CD14-positive monocyte (primary cell): ENCODE results near the gene FGFR1OP2. TPM values are rescaled to one million over a fixed set of nuclear protein-coding genes. Genes with fewer than 3 reads are reported as not detected.
A peak's percentile ranks its signal among the peaks of the same experiment; 100 is the strongest.

Experiments used
- DNase-seq, 3 donors: peaks; one replicate each; pipeline ENCODE4 v3.0.0-alpha.2; 2011 to 2022
- H2AFZ ChIP-seq: 2 replicates; pipeline ENCODE4 v1.6.0; 2012; ENCODE audit warnings: mild to moderate bottlenecking, low read depth, low read length, inconsistent platforms; ENCODE audit not compliant: insufficient read depth, poor library complexity, severe bottlenecking
- H3K27ac ChIP-seq, 2 donors: 1 replicate in 1 of 2; 2 replicates in 1 of 2; pipeline ENCODE4 v1.5.1; 2012 to 2013; ENCODE audit warnings: low read length in 2 of 2, control low read depth in 1 of 2, inconsistent platforms in 1 of 2, low read depth in 1 of 2, mild to moderate bottlenecking in 1 of 2
- H3K27me3 ChIP-seq, 2 donors: one replicate each; pipeline versions ENCODE4 v1.6.0 to v1.6.1; 2011 to 2013; ENCODE audit warnings: low read length in 2 of 2; ENCODE audit not compliant: control insufficient read depth in 2 of 2, insufficient read depth in 2 of 2
- H3K36me3 ChIP-seq, 2 donors: replicated peaks in 1 of 2; 1 replicate in 1 of 2; 2 replicates in 1 of 2; pipeline versions ENCODE4 v1.5.1 to v1.6.1; 2012 to 2013; ENCODE audit warnings: low read length in 2 of 2, control low read depth in 1 of 2, inconsistent platforms in 1 of 2, mild to moderate bottlenecking in 1 of 2; ENCODE audit not compliant: insufficient read depth in 2 of 2, control insufficient read depth in 1 of 2
- H3K4me1 ChIP-seq, 2 donors: 1 replicate in 1 of 2; 2 replicates in 1 of 2; pipeline versions ENCODE4 v1.5.1 to v1.6.1; 2012 to 2013; ENCODE audit warnings: low read length in 2 of 2, control low read depth in 1 of 2, inconsistent platforms in 1 of 2, mild to moderate bottlenecking in 1 of 2, moderate library complexity in 1 of 2; ENCODE audit not compliant: insufficient read depth in 2 of 2, control insufficient read depth in 1 of 2
- H3K4me2 ChIP-seq: replicated peaks from 2 replicates; pipeline ENCODE3; 2012; ENCODE audit warnings: low read length, moderate library complexity, mild to moderate bottlenecking; ENCODE audit not compliant: poor library complexity, severe bottlenecking; ENCODE audit errors: extremely low read depth
- H3K4me3 ChIP-seq, 3 experiments: fragments of 200-600 bp in 1 of 3; sonication (generic) in 1 of 3; replicated peaks in 1 of 3; 1 replicate in 2 of 3; 2 replicates in 1 of 3; pipeline ENCODE4 v1.5.1; 2011 to 2013; ENCODE audit warnings: low read length in 3 of 3, mild to moderate bottlenecking in 3 of 3, control low read depth in 2 of 3, low read depth in 2 of 3, inconsistent platforms in 1 of 3, moderate library complexity in 1 of 3
- H3K79me2 ChIP-seq: 2 replicates; pipeline ENCODE4 v1.6.0; 2012; ENCODE audit warnings: mild to moderate bottlenecking, control low read depth, inconsistent platforms, low read length, moderate library complexity; ENCODE audit not compliant: insufficient read depth
- H3K9ac ChIP-seq: 2 replicates; pipeline ENCODE4 v1.6.0; 2017; ENCODE audit warnings: low read length, mild to moderate bottlenecking; ENCODE audit not compliant: insufficient read depth, poor library complexity, severe bottlenecking
- H3K9me3 ChIP-seq, 2 donors: replicated peaks in 1 of 2; 1 replicate in 1 of 2; 2 replicates in 1 of 2; pipeline versions ENCODE4 v1.5.1 to v1.6.1; 2012 to 2013; ENCODE audit warnings: low read length in 2 of 2, control low read depth in 1 of 2; ENCODE audit not compliant: control insufficient read depth in 1 of 2, insufficient read depth in 1 of 2
- H4K20me1 ChIP-seq: 2 replicates; pipeline ENCODE4 v1.6.0; 2012; ENCODE audit warnings: mild to moderate bottlenecking, low read length, control low read depth, moderate library complexity; ENCODE audit not compliant: insufficient read depth
- H3K27ac Mint-ChIP-seq, 7 donors: one replicate each; pipeline ENCODE4 v1.8.0; 2020; ENCODE audit warnings: mild to moderate bottlenecking in 7 of 7, mixed read lengths in 7 of 7, moderate library complexity in 6 of 7, inconsistent platforms in 2 of 7
- H3K27me3 Mint-ChIP-seq, 3 donors: one replicate each; pipeline ENCODE4 v1.8.0; 2021 to 2022; ENCODE audit warnings: low read depth in 3 of 3, mild to moderate bottlenecking in 3 of 3, mixed read lengths in 3 of 3, moderate library complexity in 3 of 3, inconsistent platforms in 1 of 3
- H3K36me3 Mint-ChIP-seq, 2 donors: one replicate each; pipeline ENCODE4 v1.8.0; 2020; ENCODE audit warnings: mixed read lengths in 2 of 2, inconsistent platforms in 1 of 2, mild to moderate bottlenecking in 1 of 2
- H3K4me1 Mint-ChIP-seq: one replicate; pipeline ENCODE4 v1.8.0; 2020; ENCODE audit warnings: mild to moderate bottlenecking, mixed read lengths
- H3K4me3 Mint-ChIP-seq, 2 donors: one replicate each; pipeline ENCODE4 v1.8.0; 2020; ENCODE audit warnings: mild to moderate bottlenecking in 2 of 2, mixed read lengths in 2 of 2, moderate library complexity in 1 of 2
- H3K9me3 Mint-ChIP-seq, 7 donors: one replicate each; pipeline ENCODE4 v1.8.0; 2020 to 2022; ENCODE audit warnings: mixed read lengths in 7 of 7, mild to moderate bottlenecking in 6 of 7, moderate library complexity in 6 of 7, inconsistent platforms in 2 of 7
- CTCF ChIP-seq: fragments of 200-600 bp; IDR thresholded peaks from one replicate; pipeline ENCODE4 v1.8.0; 2022; ENCODE audit warnings: antibody characterized with exemption, mild to moderate bottlenecking
- WGBS: methylation state at CpG from one replicate; pipeline ENCODE4 v1.1.5; 2013; ENCODE audit warnings: missing lambda C conversion rate; ENCODE audit not compliant: insufficient coverage; 5-methylcytosine and 5-hydroxymethylcytosine counted together
- intact Hi-C, 2 donors: fragments of 100-400 bp; cut with micrococcal nuclease; formaldehyde crosslinking; loops; one replicate each; pipeline versions ENCODE4 v1.15.0 to v1.15.1; 2023
- polyA plus RNA-seq, 3 donors: library from polyadenylated mRNA; depleted of rRNA in 1 of 3; unstranded in 2 of 3; stranded (reverse) in 1 of 3; fragments of 300-500 nt in 2 of 3; fragments of >200 nt in 1 of 3; fragmentation: Illumina TruSeq in 2 of 3; gene quantifications; 1 replicate in 2 of 3; 2 replicates in 1 of 3; pipeline ENCODE4 v1.2.3, GENCODE V29; 2012 to 2021

FGFR1OP2 gene
- polyA plus RNA-seq, 3 donors, result 29.8 to 68.9 (median 66.4) TPM

- no peak overlapping the region for H3K27ac Mint-ChIP-seq
- peaks cover 56 to 73% of the 10 kb centered on the region in 2 donors for H3K36me3 Mint-ChIP-seq
- Histone ChIP-seq H3K27ac (no peak overlapping the region), H3K79me2 (peaks cover 25% of the 10 kb centered on the region), H3K9me3 (no peaks in the 10 kb centered on the region), H3K9ac (no peak overlapping the region), H3K4me3 (no peak overlapping the region), H3K4me1 (peaks cover 9% of the 10 kb centered on the region in 2 donors), H3K36me3 (peaks cover 27 to 81% of the 10 kb centered on the region in 2 donors), H3K4me2 (no peak overlapping the region), H2AFZ (no peak overlapping the region), H3K27me3 (no peaks in the 10 kb centered on the region), H4K20me1 (peaks cover 4% of the 10 kb centered on the region)
- WGBS, result no CpG with 5 or more reads among the region's 2 CpGs
- intact Hi-C loops, result no loop called here
- no peak overlapping the region for H3K4me3 Mint-ChIP-seq
- TF ChIP-seq CTCF, result no peak
- H3K4me1 Mint-ChIP-seq, result peaks cover 11% of the 10 kb centered on the region
- no peak for DNase-seq
- no peaks in the 10 kb centered on the region for H3K9me3 Mint-ChIP-seq
- H3K27me3 Mint-ChIP-seq, result peaks cover 0 to 2% (median 2%) of the 10 kb centered on the region in 3 donors
These were observed 44.6 kb downstream of the FGFR1OP2 start for GRCh38 chr12:26982866-26983265.

DNA sequence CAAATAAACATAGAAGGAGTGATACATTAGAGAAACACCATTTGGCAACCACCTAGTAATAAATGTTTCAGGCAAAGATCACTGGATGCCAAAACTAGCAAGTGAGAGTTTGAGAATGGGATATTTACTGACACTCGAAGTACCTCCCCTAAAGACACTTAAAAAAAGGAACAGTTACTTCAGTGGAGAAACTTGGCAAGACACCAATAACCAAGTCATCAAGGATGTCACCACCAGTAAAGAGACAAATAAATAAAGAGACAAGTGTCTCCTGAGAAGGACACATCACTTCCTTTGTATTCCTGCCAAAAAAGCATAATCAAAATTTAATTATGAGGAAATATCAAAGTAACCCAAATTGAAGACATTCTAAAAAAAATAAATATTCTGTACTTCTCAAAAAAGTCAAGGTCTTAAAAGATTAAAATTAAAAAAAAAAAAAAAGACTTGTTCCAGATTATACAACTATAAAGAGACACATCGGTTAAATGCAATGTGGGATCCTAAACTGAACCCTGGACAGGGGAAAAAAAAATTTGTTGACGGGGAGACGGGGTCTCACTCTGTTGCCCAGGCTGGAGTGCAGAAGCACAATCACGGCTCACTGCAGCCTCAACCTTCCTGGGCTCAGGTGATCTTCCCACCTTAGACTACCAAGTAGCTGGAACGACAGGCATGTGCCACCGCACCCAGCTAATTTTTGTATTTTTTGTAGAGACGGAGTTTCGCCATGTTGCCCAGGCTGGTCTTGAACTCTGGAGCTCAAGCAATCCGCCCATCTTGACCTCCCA lies 49.6 kb downstream of the FGFR1OP2 start:
- Mint-ChIP-seq H3K36me3 (peaks cover 52 to 72% of the 10 kb centered on the region in 2 donors), H3K27me3 (peaks cover 0 to 2% (median 2%) of the 10 kb centered on the region in 3 donors), H3K4me3 (peak overlapping the region in 1 of 2 donors; percentile 2), H3K27ac (peak overlapping the region; percentile 71 to 88 (median 81)), H3K4me1 (peaks cover 15% of the 10 kb centered on the region), H3K9me3 (no peaks in the 10 kb centered on the region)
- peak overlapping the region; percentile 21 for H3K4me2 ChIP-seq
- H3K9me3 ChIP-seq, result no peaks in the 10 kb centered on the region
- intact Hi-C loops, result no loop called here
- DNase-seq, result peak; percentile 80 to 88 (median 83)
- peaks cover 16 to 74% of the 10 kb centered on the region in 2 donors for H3K36me3 ChIP-seq
- no peak overlapping the region for H3K4me3 ChIP-seq
- 86% methylated on average over 7 of the region's 10 CpGs for WGBS
- H3K27me3 ChIP-seq, result no peaks in the 10 kb centered on the region
- H3K9ac ChIP-seq, result no peak overlapping the region
- no peak for TF ChIP-seq CTCF
- peak overlapping the region; percentile 58 to 70 for H3K27ac ChIP-seq
- H3K79me2 ChIP-seq, result peaks cover 33% of the 10 kb centered on the region
- peaks cover 4% of the 10 kb centered on the region for H4K20me1 ChIP-seq
- no peak overlapping the region for H2AFZ ChIP-seq
- peaks cover 14% of the 10 kb centered on the region in 2 donors for H3K4me1 ChIP-seq
